ENCODE data around the gene XRCC2. TPM values are rescaled to one million over a fixed set of nuclear protein-coding genes. Genes with fewer than 3 reads are reported as not detected.

XRCC2 gene
- total RNA-seq, 2 experiments from 2014 or later = 40.0 to 40.1 TPM

DNA sequence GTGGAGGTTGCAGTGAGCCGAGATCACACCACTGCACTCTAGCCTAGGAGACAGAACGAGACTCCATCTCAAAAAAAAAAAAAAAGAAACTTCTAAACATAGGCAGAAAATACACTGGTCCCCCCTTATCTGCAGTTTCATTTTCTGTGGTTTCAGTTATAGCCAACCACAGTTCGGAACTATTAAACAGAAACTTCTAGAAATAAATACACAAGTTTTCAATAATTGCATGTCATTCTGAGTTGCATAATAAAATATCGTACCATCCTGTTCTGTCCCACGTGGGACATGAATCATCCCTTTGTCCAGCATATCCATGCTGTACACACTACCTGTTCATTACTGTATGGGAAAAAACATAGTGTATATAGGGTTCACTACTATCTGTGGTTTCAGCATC, 8.0 kb downstream of the XRCC2 start:
- Histone ChIP-seq H4K20me1 (ENCODE audit: insufficient read depth, low read length) (0 out of 2 replicates have a peak, but pooled peaks cover 6% of the 10 kb centered on the region), H3K4me1 (ENCODE audit: insufficient read depth, low read length, poor library complexity, severe bottlenecking) (peaks cover 3% of the 10 kb centered on the region), H3K4me3 (ENCODE audit: low read depth, low read length, poor library complexity, severe bottlenecking) (no peak overlapping the region), H3K9me3 (ENCODE audit: low read length) (no peaks in the 10 kb centered on the region), H2AFZ (ENCODE audit: low read length) (no peak overlapping the region), H3K4me2 (ENCODE audit: low read length) (no peak overlapping the region), H3K79me2 (ENCODE audit: insufficient read depth, low read depth, low read length) (peaks cover 97% of the 10 kb centered on the region), H3K27ac (ENCODE audit: low read depth, low read length, poor library complexity, severe bottlenecking) (no peak overlapping the region), H3K36me3 (ENCODE audit: insufficient read depth, low read length) (peaks cover 97% of the 10 kb centered on the region), H3K9me2 (ENCODE audit: insufficient read depth, low read length) (no peaks in the 10 kb centered on the region)
- CTCF ChIA-PET (ENCODE audit: unreplicated experiment) = no interaction called here
- POLR2A ChIA-PET = no interaction called here
- TF ChIP-seq EZH2phosphoT487 (IDR thresholded peaks at IDR 0.05; ENCODE audit: borderline replicate concordance, low read depth, low read length) = no peak
- TF ChIP-seq, protein P1, sequence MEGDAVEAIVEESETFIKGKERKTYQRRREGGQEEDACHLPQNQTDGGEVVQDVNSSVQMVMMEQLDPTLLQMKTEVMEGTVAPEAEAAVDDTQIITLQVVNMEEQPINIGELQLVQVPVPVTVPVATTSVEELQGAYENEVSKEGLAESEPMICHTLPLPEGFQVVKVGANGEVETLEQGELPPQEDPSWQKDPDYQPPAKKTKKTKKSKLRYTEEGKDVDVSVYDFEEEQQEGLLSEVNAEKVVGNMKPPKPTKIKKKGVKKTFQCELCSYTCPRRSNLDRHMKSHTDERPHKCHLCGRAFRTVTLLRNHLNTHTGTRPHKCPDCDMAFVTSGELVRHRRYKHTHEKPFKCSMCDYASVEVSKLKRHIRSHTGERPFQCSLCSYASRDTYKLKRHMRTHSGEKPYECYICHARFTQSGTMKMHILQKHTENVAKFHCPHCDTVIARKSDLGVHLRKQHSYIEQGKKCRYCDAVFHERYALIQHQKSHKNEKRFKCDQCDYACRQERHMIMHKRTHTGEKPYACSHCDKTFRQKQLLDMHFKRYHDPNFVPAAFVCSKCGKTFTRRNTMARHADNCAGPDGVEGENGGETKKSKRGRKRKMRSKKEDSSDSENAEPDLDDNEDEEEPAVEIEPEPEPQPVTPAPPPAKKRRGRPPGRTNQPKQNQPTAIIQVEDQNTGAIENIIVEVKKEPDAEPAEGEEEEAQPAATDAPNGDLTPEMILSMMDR (conservative IDR thresholded peaks at IDR 0.05; ENCODE audit: low read length) = no peak
- BruUV-seq (replicated peaks) = no TSS peak
- no peak for DNase-seq (ENCODE audit: low spot score)
- intact Hi-C loops (cut with micrococcal nuclease; ENCODE audit: unreplicated experiment) = no loop called here

DNA sequence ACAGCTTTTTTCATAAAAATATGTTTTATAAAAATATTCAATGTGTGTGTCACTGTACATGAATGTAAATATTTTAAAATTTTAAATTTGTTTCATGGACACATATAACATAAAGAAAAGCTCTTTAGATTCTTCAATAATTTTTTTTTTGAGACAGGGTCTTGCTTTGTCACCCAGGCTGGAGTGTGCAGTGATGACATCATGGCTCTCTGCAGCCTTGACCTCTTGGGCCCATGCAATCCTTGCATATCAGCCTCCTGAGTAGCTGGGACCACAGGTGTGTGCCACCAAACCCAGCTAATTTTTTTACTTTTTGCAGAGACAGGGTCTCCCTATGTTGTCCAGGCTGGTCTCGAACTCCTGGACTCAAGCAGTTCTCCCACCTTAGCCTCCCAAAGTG, 9.9 kb downstream of the XRCC2 start:
- 0 out of 2 replicates have a peak, but pooled peaks cover 6% of the 10 kb centered on the region for H4K20me1 ChIP-seq (ENCODE audit: insufficient read depth, low read length)

DNA sequence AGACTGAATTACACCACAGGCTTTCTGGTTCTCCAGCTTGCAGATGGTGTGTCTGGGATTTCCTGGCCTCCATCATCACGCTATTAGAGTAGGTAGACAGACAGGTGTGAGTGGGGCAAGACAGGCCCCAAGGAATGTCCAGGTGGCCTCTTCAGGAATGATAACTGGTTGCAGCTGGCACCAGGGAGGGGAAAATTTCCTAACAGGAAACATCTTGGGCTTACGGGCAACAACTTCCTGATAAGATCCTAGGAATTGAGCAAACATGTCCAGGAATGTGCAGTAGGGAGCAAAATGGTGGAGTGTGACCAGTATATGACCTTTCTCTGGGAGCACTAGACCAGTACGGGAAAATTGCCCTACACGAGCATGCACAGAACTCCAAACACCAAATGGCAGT, 11.3 kb downstream of the XRCC2 start:
- no peak for DNase-seq (ENCODE audit: low spot score)
- no peak overlapping the region for H3K4me3 ChIP-seq (ENCODE audit: low read depth, low read length, poor library complexity, severe bottlenecking)
- H3K4me2 ChIP-seq (ENCODE audit: low read length) = no peak overlapping the region
- peaks cover 95% of the 10 kb centered on the region for H3K36me3 ChIP-seq (ENCODE audit: insufficient read depth, low read length)
- H3K79me2 ChIP-seq (ENCODE audit: insufficient read depth, low read depth, low read length) = peaks cover 92% of the 10 kb centered on the region
- no peaks in the 10 kb centered on the region for H3K9me2 ChIP-seq (ENCODE audit: insufficient read depth, low read length)
- intact Hi-C loops (cut with micrococcal nuclease; ENCODE audit: unreplicated experiment) = no loop called here
- ChIA-PET POLR2A (interaction anchor here (1.4 kb wide), 1 partner anchor 8 kb away, joined by 3 read pairs; no protein-coding TSS in a partner anchor), CTCF (ENCODE audit: unreplicated experiment) (no interaction called here)
- H3K27ac ChIP-seq (ENCODE audit: low read depth, low read length, poor library complexity, severe bottlenecking) = no peak overlapping the region
- no peak for TF ChIP-seq EZH2phosphoT487 (IDR thresholded peaks at IDR 0.05; ENCODE audit: borderline replicate concordance, low read depth, low read length)
- TF ChIP-seq, protein P1 (conservative IDR thresholded peaks at IDR 0.05; ENCODE audit: low read length) = no peak
- no peaks in the 10 kb centered on the region for H3K4me1 ChIP-seq (ENCODE audit: insufficient read depth, low read length, poor library complexity, severe bottlenecking)
- H4K20me1 ChIP-seq (ENCODE audit: insufficient read depth, low read length) = no peaks in the 10 kb centered on the region
- no TSS peak for BruUV-seq (replicated peaks)
- H2AFZ ChIP-seq (ENCODE audit: low read length) = no peak overlapping the region
- no peaks in the 10 kb centered on the region for H3K9me3 ChIP-seq (ENCODE audit: low read length)

More for the DNA sequence above, 9.9 kb downstream of the XRCC2 start:
- no peaks in the 10 kb centered on the region for H3K9me2 ChIP-seq (ENCODE audit: insufficient read depth, low read length)
- TF ChIP-seq EZH2phosphoT487 (IDR thresholded peaks at IDR 0.05; ENCODE audit: borderline replicate concordance, low read depth, low read length) = no peak
- TF ChIP-seq, protein P1 (conservative IDR thresholded peaks at IDR 0.05; ENCODE audit: low read length) = no peak
- H3K9me3 ChIP-seq (ENCODE audit: low read length) = no peaks in the 10 kb centered on the region
- no peak overlapping the region for H3K4me3 ChIP-seq (ENCODE audit: low read depth, low read length, poor library complexity, severe bottlenecking)
- ChIA-PET CTCF (ENCODE audit: unreplicated experiment) (no interaction called here), POLR2A (interaction anchor here (0.5 to 0.6 kb wide), 2 partner anchors 38 to 443 kb away, joined by 3 read pairs; no protein-coding TSS in a partner anchor)
- no peaks in the 10 kb centered on the region for H3K4me1 ChIP-seq (ENCODE audit: insufficient read depth, low read length, poor library complexity, severe bottlenecking)
- H3K27ac ChIP-seq (ENCODE audit: low read depth, low read length, poor library complexity, severe bottlenecking) = no peak overlapping the region
- H3K36me3 ChIP-seq (ENCODE audit: insufficient read depth, low read length) = peaks cover 95% of the 10 kb centered on the region
- no peak for DNase-seq (ENCODE audit: low spot score)
- peaks cover 93% of the 10 kb centered on the region for H3K79me2 ChIP-seq (ENCODE audit: insufficient read depth, low read depth, low read length)
- no peak overlapping the region for H3K4me2 ChIP-seq (ENCODE audit: low read length)
- H2AFZ ChIP-seq (ENCODE audit: low read length) = no peak overlapping the region
- intact Hi-C loops (cut with micrococcal nuclease; ENCODE audit: unreplicated experiment) = no loop called here
- no TSS peak for BruUV-seq (replicated peaks)

Measured in OCI-LY7 (cell line).